RKO (cell line): ENCODE measurements around the gene SHOC1.
"Not testable (repeated sequence)": the region's sequence is repeated elsewhere in the genome, so short reads cannot be mapped to it uniquely, and the experiment has no call there.

Source experiments
- DNase-seq: peaks from one replicate; pipeline ENCODE4 v3.0.0-alpha.2; 2016; ENCODE audit warnings: low spot score

The SHOC1 gene

GRCh38 chr9:111794835-111795556 is at the start of gene SHOC1:
TSS of gene SHOC1 (minus strand) at chr9:111794937. CDS start at chr9:111791418, 3,519 bp downstream.
- DNase-seq = no peak

DNA sequence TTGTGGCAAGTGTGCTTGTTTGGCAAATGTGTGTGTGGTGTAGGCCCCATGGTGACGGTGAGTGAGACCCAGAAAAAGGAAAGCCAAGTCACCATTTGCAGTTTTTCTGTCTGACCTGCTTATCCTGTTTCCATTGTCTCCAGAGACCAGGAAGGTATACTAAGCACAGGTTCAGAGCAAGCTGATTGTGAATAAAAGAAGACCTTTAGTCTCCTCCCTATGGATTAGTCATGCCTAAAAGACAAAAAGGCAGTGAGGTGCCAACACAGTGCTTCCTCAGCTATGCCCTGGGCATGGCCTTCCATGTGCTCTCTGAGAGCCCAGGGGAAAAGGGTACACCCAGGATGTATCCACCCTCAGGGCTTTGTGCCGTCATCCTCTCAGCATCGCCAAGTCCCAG is 49.2 kb upstream of the SHOC1 start:
- no peak for DNase-seq

- DNase-seq = no peak
These were observed 47.6 kb upstream of the SHOC1 start for GRCh38 chr9:111842313-111842712.

- DNase-seq = no peak
These were observed 45.7 kb upstream of the SHOC1 start for GRCh38 chr9:111840442-111840841.

- no peak for DNase-seq
These were observed 45.2 kb upstream of the SHOC1 start for GRCh38 chr9:111839987-111840386.

GRCh38 chr9:111839387-111839786 is 44.6 kb upstream of the SHOC1 start:
- DNase-seq = no peak

DNA sequence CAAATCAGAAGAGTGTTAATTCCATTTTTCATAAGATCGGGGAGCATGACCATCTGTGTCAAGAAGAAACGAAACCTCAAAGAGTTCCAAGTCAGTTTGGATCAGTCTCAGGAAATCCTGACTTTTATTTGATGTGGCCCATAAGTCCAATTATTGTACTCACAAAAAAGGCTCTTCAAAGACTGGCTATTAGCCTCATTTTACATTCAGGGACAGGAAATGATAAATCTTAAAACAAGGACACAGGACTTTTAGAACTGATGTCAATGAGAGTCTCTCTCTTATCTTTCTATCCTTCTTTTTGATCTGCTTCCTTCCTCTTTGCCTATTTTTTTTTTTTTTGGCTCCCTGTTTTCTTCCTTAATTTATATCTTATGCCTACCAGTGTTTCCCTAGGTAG is 43.7 kb upstream of the SHOC1 start:
- no peak for DNase-seq

DNA sequence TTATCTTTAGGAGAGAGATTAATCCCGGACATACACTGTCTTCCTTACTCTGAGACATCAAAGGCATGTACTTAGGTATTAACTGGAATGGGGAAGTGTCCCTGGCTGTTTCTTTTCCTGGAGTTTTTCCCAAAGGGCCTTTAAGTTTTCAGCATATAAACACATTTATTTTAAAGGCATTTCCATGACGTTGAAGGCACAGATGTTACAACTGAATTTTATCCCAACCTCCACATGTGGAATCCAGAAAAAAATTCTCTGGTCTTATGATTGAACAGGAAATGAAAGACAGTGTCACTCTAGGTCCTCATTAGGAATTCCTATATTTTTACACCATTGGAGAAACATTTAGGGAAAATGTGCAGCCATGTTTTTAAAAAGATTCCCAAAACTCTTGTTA is 41.6 kb upstream of the SHOC1 start:
- DNase-seq = no peak

DNA sequence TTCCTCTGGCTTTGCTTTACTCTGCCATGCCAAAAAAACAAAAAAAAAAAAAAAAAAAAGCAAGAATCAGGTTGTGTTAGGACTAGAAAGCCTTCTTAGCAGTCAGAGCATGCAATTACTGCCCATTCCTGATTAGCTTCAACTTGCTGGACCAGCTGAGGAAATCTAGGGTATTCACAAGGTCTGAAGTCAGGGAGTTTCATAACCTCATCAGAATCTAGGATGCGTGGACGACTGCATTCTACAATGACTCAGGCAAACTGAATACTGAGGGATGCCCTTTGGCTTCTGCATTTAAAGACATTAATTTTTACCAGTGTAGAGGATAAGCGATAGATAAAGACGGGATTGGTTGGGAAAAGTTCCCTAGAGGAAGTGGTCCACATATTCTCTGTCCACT is 39.2 kb upstream of the SHOC1 start:
- DNase-seq = no peak

GRCh38 chr9:111832449-111832848 is 37.7 kb upstream of the SHOC1 start:
- DNase-seq = no peak

- DNase-seq = no peak
These were observed 36.8 kb upstream of the SHOC1 start for GRCh38 chr9:111831371-111832108.

- DNase-seq = peak; percentile 30
These were observed 33.5 kb upstream of the SHOC1 start for GRCh38 chr9:111828193-111828592.

DNA sequence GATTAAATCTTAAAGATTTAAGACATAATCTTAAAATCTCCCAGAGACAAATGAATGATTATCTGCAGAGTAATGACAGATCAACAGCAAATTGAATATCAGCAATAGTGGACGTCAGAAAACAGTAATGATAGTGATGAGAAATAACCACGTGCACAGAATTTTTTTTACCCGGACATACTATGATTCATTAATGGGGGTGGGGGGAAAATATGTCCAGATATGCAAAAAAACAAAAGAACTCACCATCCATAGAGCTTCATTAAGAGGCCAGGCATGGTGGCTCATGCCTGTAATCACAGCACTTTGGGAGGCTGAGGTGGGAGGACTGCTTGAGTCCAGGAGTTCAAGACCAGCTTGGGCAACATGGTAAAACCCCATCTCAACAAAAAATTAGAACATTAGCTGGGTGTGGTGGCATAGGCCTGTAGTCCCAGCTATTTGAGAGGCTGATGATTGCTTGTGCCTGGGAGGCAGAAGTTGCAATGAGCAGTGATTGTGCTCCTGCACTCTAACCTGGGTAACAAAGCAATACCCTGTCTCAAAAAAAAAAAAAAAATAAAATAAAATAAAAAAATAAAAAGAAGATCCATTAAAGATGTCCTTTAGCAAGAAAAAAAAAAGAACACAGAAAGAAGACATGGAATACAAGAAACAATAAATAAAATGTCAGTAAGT is 30.9 kb upstream of the SHOC1 start:
- DNase-seq = peak; percentile 47

DNA sequence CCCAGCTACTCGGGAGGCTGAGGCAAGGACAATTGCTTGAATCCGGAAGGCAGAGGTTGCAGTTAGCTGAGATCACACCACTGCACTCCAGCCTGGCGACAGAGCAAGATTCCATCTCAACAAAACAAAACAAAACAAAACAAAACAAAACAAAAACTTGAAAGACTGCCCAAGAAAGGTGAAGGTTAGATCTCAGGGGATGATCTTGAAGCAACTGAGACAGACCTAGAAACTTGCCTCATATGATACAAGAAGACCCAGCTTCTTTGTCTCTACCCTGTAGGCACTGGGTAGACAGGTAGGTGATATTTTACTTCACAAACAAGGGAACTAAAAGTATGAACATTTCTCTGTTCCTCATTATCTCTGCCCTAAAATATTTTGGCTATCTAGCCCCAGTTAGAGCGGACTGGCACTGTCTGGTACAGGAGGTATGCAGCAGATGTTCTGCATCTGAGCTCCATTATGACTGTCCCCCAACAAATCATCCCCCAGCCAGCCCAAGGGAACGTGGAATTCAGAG is 26.3 kb upstream of the SHOC1 start:
- no peak for DNase-seq

GRCh38 chr9:111819360-111819759 is 24.6 kb upstream of the SHOC1 start:
- DNase-seq = no peak

DNA sequence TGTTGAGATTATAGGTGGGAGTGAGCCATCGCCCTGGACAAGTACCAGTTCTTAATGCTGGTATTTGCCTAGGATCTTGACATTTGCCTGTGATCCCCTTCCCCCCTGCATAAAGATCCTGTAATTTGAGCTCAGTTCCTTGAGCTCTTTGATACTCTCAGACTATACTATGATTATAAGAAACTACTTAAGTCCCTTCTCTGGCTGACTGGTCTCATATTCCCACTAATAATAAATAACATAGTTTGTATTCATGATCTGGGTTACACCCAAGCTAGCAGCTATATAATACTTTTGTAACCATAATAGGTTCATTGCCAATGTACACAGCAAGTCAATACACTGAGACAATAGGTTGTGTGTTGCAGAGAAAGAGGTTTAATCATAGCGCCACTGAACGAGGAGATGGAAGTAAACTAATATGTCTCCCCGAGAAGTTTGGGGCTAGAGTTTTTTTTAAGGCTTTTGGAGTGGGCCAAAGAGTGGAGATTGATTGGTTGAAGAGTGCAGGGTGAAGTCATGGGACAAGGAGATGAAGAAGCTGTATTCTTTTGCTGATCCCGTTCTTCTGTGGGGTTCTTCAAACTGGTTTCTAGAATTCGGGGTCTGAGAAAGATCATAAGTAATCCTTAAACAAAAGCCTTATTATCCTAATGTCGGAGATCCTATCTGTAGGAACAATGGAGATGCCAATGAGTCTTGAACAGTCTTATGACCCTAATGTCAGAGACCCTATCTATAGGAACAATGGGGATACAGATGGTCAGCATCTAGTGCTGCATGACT is 20.7 kb upstream of the SHOC1 start:
- no peak for DNase-seq

DNA sequence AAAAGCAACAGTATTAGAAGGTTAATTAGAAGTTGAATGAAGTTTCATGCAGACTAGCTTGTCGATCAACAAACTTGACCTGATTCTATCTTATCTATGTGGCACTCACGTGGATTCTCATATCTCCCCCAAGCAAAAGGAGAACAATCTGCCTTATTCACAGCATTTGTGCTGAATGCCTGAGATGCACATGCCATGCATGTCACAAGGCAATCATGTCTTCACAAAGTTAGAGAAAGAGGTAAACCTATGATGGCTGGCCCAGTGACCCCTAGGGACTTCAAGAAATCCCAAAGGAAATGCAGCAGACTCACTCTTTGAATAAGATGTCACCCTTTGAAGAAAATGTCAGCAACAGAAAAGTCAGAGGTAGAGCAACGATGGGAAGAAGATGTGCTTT is 17.6 kb upstream of the SHOC1 start:
- DNase-seq = no peak

DNA sequence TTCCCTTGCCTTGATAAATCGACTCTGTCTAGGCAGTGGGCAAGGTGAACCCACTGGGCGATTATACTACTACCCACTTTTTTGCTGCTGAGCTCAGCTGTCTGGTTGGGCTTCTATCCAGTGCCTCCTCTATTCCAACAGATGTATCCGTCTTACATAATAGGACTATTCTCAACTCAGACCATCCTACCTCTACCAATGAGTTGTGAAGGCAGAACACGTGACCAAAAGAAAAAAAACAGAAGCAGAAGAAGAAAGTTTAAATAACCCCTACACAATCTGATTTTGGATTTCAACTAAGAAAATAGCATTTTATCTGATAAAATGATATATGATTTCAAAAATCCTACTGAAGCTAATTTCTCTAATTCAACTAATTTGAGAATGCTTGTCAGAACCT is 16.2 kb upstream of the SHOC1 start:
- DNase-seq = no peak

DNA sequence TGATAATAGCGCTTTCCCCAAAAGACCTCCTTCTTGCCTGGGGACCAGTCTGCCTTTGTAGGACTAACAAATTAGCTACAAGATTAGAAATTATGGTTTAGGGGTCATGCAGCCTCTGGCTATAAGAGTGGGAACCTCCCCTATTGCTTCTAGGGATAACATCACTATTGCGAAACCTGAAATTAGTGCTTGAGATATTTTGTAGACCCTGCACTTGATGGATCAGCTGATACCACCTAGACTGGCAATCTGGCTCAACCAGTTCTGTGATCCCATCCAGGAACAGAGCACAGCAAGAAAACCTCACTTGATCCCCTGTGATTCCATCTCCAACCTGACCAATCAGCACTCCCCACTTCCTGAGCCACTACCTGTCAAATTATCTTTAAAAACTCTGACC is 15.7 kb upstream of the SHOC1 start:
- not testable (repeated sequence) for DNase-seq

DNA sequence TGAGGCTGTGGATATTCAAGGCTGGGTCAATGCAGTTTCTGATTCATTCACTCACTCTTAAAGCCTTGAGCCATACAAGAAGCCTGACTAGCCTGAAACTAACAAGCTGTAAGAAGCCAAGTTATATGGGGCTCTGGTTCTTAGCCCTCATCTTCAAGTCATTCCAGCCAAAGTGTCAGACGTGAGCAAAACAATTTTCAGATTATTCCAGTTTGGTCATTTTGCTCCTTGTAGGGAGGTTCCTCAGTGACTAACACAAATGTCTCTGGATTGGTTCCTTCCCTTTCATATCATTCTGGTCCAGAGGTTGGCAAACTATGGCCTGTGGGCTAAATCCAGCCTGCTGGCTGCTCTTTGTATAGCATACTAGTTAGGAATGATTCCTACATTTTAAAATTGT is 12.5 kb upstream of the SHOC1 start:
- DNase-seq = peak; percentile 40

GRCh38 chr9:111806259-111806658 is 11.5 kb upstream of the SHOC1 start:
- no peak for DNase-seq

GRCh38 chr9:111805830-111806241 is 11.1 kb upstream of the SHOC1 start:
- DNase-seq = peak; percentile 89
